ENCODE measurements around the gene MTMR2. TPM values are rescaled to one million over a fixed set of nuclear protein-coding genes. Genes with fewer than 3 reads are reported as not detected.

Gene MTMR2
- total and polyA plus RNA-seq, 2 donors (not counting 3 experiments of a cell fraction or from before 2014, with no cell fraction given): 19.5 to 49.5 TPM

GRCh38 chr11:95964281-95964680 lies 40.4 kb upstream of the MTMR2 start:
- no peak overlapping the region for H3K27ac ChIP-seq (ENCODE audit: insufficient read depth, low read depth, low read length)
- intact Hi-C loops (cut with micrococcal nuclease): no loop called here
- no peaks in the 10 kb centered on the region for H3K36me3 ChIP-seq (ENCODE audit: control insufficient read depth in 2 of 2, extremely low read depth in 1 of 2, insufficient read depth in 2 of 2, low read length in 2 of 2)
- no peak overlapping the region for H3K4me2 ChIP-seq (ENCODE audit: insufficient read depth, low read length)
- POLR2A ChIA-PET: no interaction called here
- dilution Hi-C loops (cut with MboI; ENCODE audit: extremely low pct_ligation_motif_present, low sequenced_read_pairs): no loop called here
- DNase-seq (ENCODE audit: low read depth, low spot score) (no peak), FAIRE-seq (no peak)
- H3K4me1 ChIP-seq (ENCODE audit: control insufficient read depth, extremely low read depth, insufficient read depth, low read length): no peaks in the 10 kb centered on the region
- H3K79me2 ChIP-seq (ENCODE audit: control insufficient read depth, insufficient read depth, low read length): no peaks in the 10 kb centered on the region
- no peaks in the 10 kb centered on the region for H3K27me3 ChIP-seq (ENCODE audit: control insufficient read depth in 2 of 2, insufficient read depth in 2 of 2, low read length in 2 of 2)
- no peaks in the 10 kb centered on the region for H4K20me1 ChIP-seq (replicated peaks; ENCODE audit: control insufficient read depth, extremely low read depth, insufficient read depth, low read length)
- H3K9me3 ChIP-seq (replicated peaks; ENCODE audit: control insufficient read depth, insufficient read depth, low read length): no peaks in the 10 kb centered on the region
- BruUV-seq (replicated peaks): no TSS peak
- no peak overlapping the region for H2AFZ ChIP-seq (ENCODE audit: low read depth, low read length)
- no peak overlapping the region for H3K4me3 ChIP-seq (replicated peaks in 1 of 3; ENCODE audit: insufficient read depth in 1 of 3, low read depth in 1 of 3, low read length in 3 of 3)
- H3K9me1 ChIP-seq (replicated peaks; ENCODE audit: control insufficient read depth, extremely low read depth, insufficient read depth, low read length): no peaks in the 10 kb centered on the region
- TF ChIP-seq CTCF (IDR thresholded peaks at IDR 0.05; ENCODE audit: extremely low read depth in 1 of 2, insufficient read depth in 1 of 2, low read depth in 1 of 2, low read length in 2 of 2) (no peak), GATA2 (IDR thresholded peaks at IDR 0.05; ENCODE audit: insufficient read depth, insufficient read length, low read depth, low read length) (no peak), MYC (IDR thresholded peaks at IDR 0.05; ENCODE audit: low read depth, low read length) (no peak), FOS (IDR thresholded peaks at IDR 0.05; ENCODE audit: borderline replicate concordance, insufficient read depth, low read length) (no peak), POLR2A (IDR thresholded peaks at IDR 0.05; ENCODE audit: low read depth, low read length) (no peak), POLR2AphosphoS5 (IDR thresholded peaks at IDR 0.05; ENCODE audit: insufficient read depth, low read depth, low read length) (no peak), EZH2 (IDR thresholded peaks at IDR 0.05; ENCODE audit: borderline replicate concordance, low read depth, low read length, severe bottlenecking) (no peak), JUN (IDR thresholded peaks at IDR 0.05; ENCODE audit: borderline replicate concordance, insufficient read depth, insufficient read length, low read depth) (no peak), MAX (IDR thresholded peaks at IDR 0.05; ENCODE audit: insufficient read depth, insufficient read length) (no peak)
- H3K9ac ChIP-seq (replicated peaks; ENCODE audit: extremely low read depth, insufficient read depth, low read length): no peak overlapping the region
- CTCF ChIA-PET: interaction anchor here (0.9 kb wide), 1 partner anchor 115 kb away, joined by 3 read pairs; no protein-coding TSS in a partner anchor

Data from endothelial cell of umbilical vein (primary cell).